SW 1271 (cell line): ENCODE measurements around the gene IFT52.
"Not testable (repeated sequence)": the region's sequence is repeated elsewhere in the genome, so short reads cannot be mapped to it uniquely, and the experiment has no call there.

ENCODE experiments used
- DNase-seq, 2 experiments: peaks; one replicate each; lab custom pipeline; 2025; lab: John Stamatoyannopoulos, UW

IFT52 gene

GRCh38 chr20:43651650-43652184 lies 61.0 kb downstream of the IFT52 start:
- DNase-seq = not testable (repeated sequence)

DNA sequence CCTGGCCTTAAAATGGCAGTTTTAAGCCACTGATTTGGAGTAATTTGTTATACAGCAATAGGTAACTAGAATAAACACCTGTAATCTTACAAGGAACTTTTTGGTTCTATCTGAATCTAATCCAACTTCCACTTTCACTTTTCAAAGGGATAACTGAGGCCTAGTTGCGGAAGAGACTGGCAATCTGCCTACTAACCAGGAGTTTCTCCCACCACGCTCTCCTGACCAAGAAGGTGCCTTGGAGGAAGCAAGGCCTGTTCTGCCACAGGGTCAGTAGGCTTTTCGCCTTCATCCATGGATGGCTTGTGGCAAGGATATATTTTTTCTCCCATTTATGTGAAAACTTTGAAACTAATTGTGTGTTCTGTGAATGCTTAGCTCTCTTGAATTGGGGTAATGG lies 63.2 kb downstream of the IFT52 start:
- no peak for DNase-seq

DNA sequence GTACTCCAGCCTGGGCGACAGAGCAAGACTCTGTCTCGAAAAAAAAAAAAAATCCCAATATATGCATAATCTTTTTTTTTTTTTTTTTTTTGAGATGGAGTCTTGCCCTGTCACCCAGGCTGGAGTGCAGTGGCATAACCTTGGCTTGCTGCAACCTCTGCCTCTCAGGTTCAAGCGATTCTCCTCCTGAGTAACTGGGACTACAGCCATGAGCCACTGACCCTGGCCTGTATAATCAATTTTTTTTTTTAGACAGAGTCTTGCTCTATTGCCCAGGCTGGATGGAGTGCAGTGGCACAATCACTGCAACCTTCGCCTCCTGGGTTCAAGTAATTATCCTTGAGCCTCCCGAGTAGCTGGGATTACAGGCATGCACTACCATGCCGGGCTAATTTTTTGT lies 64.4 kb downstream of the IFT52 start:
- DNase-seq = not testable (repeated sequence)

- DNase-seq = no peak
These were observed 65.2 kb downstream of the IFT52 start for GRCh38 chr20:43655937-43656336.

DNA sequence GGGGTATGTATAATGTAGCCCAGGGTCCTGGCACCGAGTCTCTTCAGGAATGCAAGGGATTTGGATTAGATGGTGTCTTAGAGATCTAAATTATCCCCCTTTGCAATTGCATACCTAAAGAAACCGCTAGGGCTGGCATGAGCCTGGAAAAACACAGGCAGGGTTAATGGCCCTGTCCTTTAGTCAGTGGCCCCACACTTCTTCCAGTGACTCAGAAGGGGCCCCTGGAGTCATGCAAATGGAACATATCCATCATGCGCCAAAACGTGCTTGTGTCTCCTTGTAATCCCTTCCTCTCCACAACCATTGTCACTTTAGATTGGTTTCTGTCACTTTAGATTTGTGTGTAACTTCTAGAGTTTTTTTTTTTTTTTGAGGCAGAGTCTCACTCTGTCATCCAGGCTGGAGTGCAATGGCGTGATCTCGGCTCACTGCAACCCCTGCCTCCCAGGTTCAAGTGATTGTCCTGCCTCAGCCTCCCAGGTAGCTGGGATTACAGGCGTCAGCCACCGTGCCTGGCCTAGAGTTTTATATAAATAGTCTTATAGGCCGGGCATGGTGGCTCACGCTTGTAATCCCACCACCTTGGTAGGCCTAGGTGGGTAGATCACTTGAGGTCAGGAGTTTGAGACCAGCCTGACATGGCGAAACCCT lies 67.5 kb downstream of the IFT52 start:
- peak in 1 of 2 experiments; percentile 44 for DNase-seq

- no peak for DNase-seq
These were observed 68.1 kb downstream of the IFT52 start for GRCh38 chr20:43658723-43659419.

DNA sequence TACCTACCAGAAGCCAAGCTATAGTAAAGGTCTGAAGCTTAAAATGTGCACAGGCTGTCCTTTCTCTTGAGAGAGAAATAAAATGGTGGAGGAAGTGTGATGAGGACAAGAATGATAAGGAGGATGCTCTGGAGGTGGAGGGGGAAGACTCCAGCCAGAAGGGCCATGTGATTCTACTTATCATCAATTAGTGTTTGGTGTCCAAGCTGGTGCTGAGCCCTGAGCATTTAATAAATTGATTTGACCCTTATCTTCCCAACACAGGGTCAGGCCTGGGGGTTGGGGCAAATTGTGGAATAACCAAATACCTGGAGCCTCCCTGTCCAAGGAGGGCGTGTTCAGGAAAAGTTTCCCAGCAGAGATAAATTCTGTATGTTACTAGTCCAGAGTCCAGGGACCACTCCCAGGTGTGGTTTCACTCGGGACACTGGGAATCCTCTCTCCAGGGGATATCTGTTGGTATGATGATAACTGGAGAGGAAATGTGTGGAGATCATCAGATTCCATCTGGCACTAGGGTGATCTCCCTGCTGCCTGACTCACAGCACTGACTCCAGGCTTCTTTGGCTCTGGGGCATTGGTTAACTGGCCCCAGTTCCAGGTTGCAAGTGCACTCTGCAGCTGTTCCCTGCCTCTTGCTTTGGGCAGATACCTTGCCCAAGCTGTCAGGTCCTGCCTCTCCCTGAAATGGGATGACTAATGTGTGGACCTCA lies 72.4 kb downstream of the IFT52 start:
- no peak for DNase-seq

- DNase-seq = no peak
These were observed 74.9 kb downstream of the IFT52 start for GRCh38 chr20:43665466-43666176.

DNA sequence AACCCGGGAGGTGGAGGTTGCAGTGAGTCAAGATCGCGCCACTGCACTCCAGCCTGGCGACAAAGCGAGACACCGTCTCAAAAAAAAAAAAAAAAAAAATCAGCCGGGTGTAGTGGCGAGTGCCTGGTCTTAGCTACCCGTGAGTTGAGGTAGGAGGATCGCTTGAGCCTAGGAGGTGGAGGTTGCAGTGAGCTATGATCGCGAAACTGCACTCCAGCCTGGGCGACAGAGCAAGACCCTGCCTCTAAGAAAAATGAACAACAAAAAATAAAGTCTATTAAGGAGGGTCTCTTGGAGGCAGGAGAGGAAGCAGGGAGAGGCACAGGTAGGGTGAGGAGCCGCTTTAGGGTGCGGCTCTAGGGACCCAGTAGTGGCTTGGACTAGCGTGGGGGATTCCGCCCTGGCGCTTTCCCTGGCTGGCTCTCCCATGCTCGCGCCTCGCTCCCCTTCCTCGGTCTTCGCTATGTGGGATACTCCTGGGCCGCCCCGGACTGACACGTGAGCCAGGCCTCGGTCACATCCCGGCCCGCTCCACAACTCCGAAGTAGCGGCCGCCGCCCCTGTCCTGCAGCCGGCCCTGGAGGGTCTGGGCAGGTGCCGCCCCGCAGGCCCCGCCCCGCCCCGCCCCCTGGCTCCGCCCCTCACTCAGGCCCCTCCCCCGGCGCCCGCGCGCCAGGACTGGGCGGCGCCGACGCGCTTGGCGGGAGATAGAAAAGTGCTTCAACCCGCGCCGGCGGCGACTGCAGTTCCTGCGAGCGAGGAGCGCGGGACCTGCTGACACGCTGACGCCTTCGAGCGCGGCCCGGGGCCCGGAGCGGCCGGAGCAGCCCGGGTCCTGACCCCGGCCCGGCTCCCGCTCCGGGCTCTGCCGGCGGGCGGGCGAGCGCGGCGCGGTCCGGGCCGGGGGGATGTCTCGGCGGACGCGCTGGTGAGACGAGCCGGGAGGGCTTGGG lies 75.9 kb downstream of the IFT52 start, which contains the start of gene MYBL2:
MYBL2 (plus strand) TSS at position 739 of the 953 bp plus-strand sequence; CDS start at position 909, 170 bp downstream.
- peak in 1 of 2 experiments; percentile 39 for DNase-seq

DNA sequence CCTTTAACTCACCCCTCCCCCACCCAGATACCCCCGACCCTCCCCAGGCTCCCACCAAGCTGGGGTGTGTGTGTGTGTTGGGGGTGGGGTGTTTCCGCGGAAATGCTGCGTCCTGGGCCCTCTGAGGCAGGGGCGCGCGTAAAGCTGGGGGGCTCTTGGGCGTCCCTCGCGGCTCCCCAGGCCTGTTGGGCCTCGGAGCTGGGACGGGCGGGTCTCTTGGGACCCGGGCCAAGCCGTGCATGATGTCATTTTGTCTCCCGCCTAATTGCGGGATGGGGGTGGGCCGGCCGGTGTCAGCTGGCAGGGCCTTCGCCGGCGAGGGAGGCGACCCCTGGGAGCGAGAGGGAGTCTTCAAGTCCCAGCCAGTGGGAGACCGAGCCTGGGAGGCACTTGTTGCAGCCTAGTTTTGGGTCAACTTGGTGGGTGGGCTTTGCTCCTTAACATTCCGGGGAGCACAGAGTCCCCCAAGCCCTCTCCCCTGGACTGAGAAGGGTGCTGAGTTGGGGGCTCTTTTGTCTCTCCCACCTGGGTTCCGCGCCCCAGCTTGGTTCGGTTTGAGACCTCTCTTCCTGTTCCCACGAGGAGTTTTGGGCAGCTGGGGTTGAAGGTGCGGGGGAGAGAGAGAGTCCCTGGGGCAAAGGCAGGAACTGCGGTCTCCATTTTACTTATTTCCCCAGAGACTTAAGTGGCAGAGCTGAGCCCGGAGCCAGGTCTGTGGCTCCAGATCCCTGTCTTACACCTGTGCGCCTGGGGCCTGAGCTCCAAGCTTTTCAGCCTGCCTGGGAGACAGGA lies 76.8 kb downstream of the IFT52 start:
- peak in 1 of 2 experiments; percentile 5 for DNase-seq

DNA sequence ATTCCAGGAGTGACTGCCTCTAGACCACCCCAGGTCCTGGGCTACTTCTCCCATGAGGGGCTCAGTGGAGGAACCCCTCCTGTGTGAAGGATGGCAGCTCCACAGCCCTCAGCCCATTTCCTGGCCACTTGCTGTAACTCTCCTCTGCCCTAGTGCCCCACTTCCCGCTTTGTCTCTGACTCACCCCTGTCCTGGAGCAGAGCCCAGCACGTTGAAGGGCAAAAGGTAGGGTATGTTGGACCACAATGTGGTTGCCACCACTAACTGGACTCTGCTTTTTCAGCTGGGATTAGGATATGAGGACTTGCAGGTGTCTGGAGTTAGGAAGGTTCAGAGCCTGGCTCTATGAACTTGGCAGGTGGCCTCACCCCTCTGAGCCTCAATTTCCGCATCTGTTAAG lies 78.6 kb downstream of the IFT52 start:
- peak in 1 of 2 experiments; percentile 46 for DNase-seq

- DNase-seq = no peak
These were observed 79.7 kb downstream of the IFT52 start for GRCh38 chr20:43670423-43670822.

DNA sequence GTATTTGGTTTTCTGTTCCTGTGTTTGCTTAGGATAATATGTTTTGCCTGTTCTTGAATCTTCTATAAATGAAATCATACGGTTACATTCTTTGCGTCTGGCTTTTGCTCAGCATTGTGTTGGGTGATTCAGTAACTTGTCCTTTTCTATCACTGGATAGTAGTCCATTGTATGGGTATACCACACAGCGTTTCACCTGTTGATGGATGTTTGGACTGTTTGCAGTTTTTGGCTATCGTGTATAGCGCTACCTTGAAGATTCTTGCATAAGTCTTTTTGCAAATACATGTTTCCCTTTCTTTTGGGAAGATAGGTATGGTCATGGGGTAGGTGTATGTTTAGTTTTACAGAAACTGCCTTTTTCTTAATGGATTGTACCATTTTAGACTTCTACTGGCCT lies 85.6 kb downstream of the IFT52 start:
- DNase-seq = no peak

DNA sequence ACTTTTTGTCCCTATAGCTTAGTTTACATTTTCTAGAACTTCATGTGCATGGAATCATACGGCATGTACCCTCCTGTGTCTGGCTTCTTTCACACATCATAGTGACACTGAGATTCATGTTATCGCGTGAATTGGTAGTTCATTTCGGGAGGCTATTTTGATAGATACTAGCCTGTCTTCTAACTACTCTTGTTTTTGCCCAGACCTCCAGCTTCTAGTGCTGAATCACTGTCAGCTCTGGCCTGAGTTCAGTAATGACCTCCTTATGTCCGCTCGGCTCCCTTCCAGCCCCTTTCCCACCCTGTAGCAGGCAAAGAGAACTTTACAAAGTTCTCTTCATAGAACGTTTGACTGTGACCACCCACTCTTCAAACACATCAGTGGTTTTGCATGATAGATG lies 90.2 kb downstream of the IFT52 start:
- DNase-seq = no peak

DNA sequence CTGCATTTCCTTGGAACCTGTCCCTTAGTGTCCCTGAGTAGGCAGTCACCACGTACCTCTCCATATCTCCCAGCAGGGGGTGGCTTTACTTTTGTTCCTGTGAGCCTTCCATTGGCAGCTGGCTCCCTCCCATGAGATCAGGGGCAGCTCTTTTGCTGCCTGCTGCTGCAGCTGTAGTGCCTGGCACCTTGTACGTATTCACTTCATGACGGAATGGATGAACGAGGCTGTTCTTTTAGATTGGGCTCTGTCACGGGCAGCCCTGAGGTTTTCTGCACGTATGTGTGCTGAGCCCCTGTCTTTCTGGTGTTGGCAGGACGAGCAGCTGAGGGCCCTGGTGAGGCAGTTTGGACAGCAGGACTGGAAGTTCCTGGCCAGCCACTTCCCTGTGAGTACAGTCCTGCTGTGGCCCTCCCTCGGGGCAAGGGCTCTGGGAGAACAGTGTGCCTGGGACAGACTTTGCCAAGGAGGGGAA lies 90.8 kb downstream of the IFT52 start:
- no peak for DNase-seq

GRCh38 chr20:43681991-43682410 lies 91.3 kb downstream of the IFT52 start:
- DNase-seq = no peak

GRCh38 chr20:43682446-43682845 lies 91.7 kb downstream of the IFT52 start:
- no peak for DNase-seq

GRCh38 chr20:43686820-43687219 lies 96.1 kb downstream of the IFT52 start:
- DNase-seq = no peak

DNA sequence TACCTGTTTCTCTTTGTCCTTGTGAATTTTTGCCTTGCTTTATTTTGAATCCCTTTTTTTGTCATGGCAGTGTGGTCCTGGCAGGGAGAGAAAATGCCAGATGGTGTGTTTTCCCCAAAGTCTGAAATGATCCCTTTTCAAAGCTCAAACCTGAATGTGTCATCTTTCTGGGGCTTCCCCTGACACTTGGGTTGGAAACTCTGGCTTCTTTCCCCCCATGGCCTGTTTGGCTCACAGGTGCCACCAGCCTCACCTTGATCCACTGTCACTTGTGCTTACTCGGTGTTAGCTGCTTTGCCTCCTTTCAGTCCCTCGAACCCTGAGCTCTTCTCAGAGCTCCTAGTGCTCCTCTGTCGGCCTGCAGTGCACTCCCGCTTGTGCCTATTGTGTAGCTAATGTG lies 98.4 kb downstream of the IFT52 start:
- no peak for DNase-seq
